HG03342 (cell line): ENCODE data around the gene HSD17B1.
A peak's percentile ranks its signal among the peaks of the same experiment; 100 is the strongest.
"Not testable (repeated sequence)": the region's sequence is repeated elsewhere in the genome, so short reads cannot be mapped to it uniquely, and the experiment has no call there.

Source experiments
- ATAC-seq: cut with Tn5 transposase; IDR thresholded peaks from one replicate; pipeline ENCODE4 v1.9.1; 2021; ENCODE audit warnings: mild to moderate bottlenecking, moderate library complexity; ENCODE audit not compliant: unreplicated experiment

Gene HSD17B1

GRCh38 chr17:42525221-42525620, 27.5 kb upstream of the HSD17B1 start:
- ATAC-seq = no peak

- ATAC-seq = no peak
Measured at GRCh38 chr17:42526031-42526444, 26.7 kb upstream of the HSD17B1 start.

- no peak for ATAC-seq
Measured at GRCh38 chr17:42527932-42528331, 24.8 kb upstream of the HSD17B1 start.

GRCh38 chr17:42529061-42529460, 23.7 kb upstream of the HSD17B1 start:
- ATAC-seq = no peak

GRCh38 chr17:42530952-42531454, 21.7 kb upstream of the HSD17B1 start:
- ATAC-seq = no peak

- ATAC-seq = no peak
Measured at GRCh38 chr17:42531455-42532354, 21.0 kb upstream of the HSD17B1 start.

GRCh38 chr17:42535155-42536047, 17.3 kb upstream of the HSD17B1 start:
- ATAC-seq = no peak

GRCh38 chr17:42536048-42536371, 16.7 kb upstream of the HSD17B1 start, which contains the start of gene NAGLU:
Gene NAGLU, plus strand, starts transcription at chr17:42536241. Its CDS starts 32 bp downstream, at chr17:42536273.
- ATAC-seq = peak; percentile 80

- ATAC-seq = peak; percentile 51
Measured at GRCh38 chr17:42536372-42537155, 16.2 kb upstream of the HSD17B1 start.

- ATAC-seq = no peak
Measured at GRCh38 chr17:42537156-42537805, 15.4 kb upstream of the HSD17B1 start.

GRCh38 chr17:42537826-42538451, 14.8 kb upstream of the HSD17B1 start:
- ATAC-seq = no peak

- ATAC-seq = no peak
Measured at GRCh38 chr17:42538482-42538881, 14.2 kb upstream of the HSD17B1 start.

- ATAC-seq = not testable (repeated sequence)
Measured at GRCh38 chr17:42540558-42540957, 12.2 kb upstream of the HSD17B1 start.

- ATAC-seq = no peak
Measured at GRCh38 chr17:42541041-42541833, 11.5 kb upstream of the HSD17B1 start.

GRCh38 chr17:42543190-42544079, 9.3 kb upstream of the HSD17B1 start:
- no peak for ATAC-seq

- no peak for ATAC-seq
Measured at GRCh38 chr17:42544874-42545283, 7.8 kb upstream of the HSD17B1 start.

- not testable (repeated sequence) for ATAC-seq
Measured at GRCh38 chr17:42545755-42546505, 6.8 kb upstream of the HSD17B1 start.
